Spleen (tissue), 11 donors: ENCODE results near the gene MAMDC4. TPM values are rescaled to one million over a fixed set of nuclear protein-coding genes. Genes with fewer than 3 reads are reported as not detected.

Source experiments
- DNase-seq: peaks from one replicate; pipeline ENCODE4 v3.0.0-alpha.2; 2020
- H3K27ac ChIP-seq, 8 donors: fragments of 200-600 bp; sonication (generic) in 7 of 8; 1 replicate in 4 of 8; 2 replicates in 4 of 8; pipeline versions ENCODE4 v1.5.0 to v1.8.0; 2016 to 2021; ENCODE audit warnings: inconsistent platforms in 4 of 8, mild to moderate bottlenecking in 4 of 8, moderate library complexity in 1 of 8
- H3K27me3 ChIP-seq, 7 donors: fragments of 200-600 bp; sonication (generic) in 6 of 7; replicated peaks in 1 of 7; 1 replicate in 4 of 7; 2 replicates in 3 of 7; pipeline versions ENCODE4 v1.5.0 to v1.8.0; 2016 to 2021; ENCODE audit warnings: inconsistent platforms in 3 of 7, mild to moderate bottlenecking in 1 of 7
- H3K36me3 ChIP-seq, 6 donors: fragments of 200-600 bp; sonication (generic) in 5 of 6; 1 replicate in 4 of 6; 2 replicates in 2 of 6; pipeline versions ENCODE4 v1.5.0 to v1.8.0; 2016 to 2021; ENCODE audit warnings: inconsistent platforms in 2 of 6
- H3K4me1 ChIP-seq, 6 donors: fragments of 200-600 bp; sonication (generic) in 5 of 6; 1 replicate in 3 of 6; 2 replicates in 3 of 6; pipeline versions ENCODE4 v1.5.0 to v1.8.0; 2016 to 2021; ENCODE audit warnings: inconsistent platforms in 3 of 6
- H3K4me3 ChIP-seq, 8 donors: fragments of 200-600 bp; sonication (generic) in 7 of 8; 1 replicate in 4 of 8; 2 replicates in 4 of 8; pipeline versions ENCODE4 v1.5.0 to v1.8.0; 2016 to 2021; ENCODE audit warnings: inconsistent platforms in 4 of 8, mild to moderate bottlenecking in 4 of 8, moderate library complexity in 2 of 8
- H3K9me3 ChIP-seq, 8 donors: fragments of 200-600 bp; sonication (generic) in 7 of 8; 1 replicate in 4 of 8; 2 replicates in 4 of 8; pipeline versions ENCODE4 v1.5.0 to v1.8.0; 2016 to 2021; ENCODE audit warnings: inconsistent platforms in 4 of 8
- CTCF ChIP-seq, 11 experiments: fragments of 200-600 bp in 7 of 11; fragments of 450-650 bp in 4 of 11; sonication (generic) in 4 of 11; IDR thresholded peaks in 8 of 11; conservative IDR thresholded peaks in 3 of 11; 1 replicate in 7 of 11; 2 replicates in 4 of 11; pipeline versions ENCODE4 v1.4.0 to v1.8.0; 2016 to 2021; ENCODE audit warnings: antibody characterized with exemption in 11 of 11, inconsistent platforms in 4 of 11, mild to moderate bottlenecking in 1 of 11
- POLR2A ChIP-seq, 3 donors: fragments of 450-650 bp; IDR thresholded peaks; one replicate each; pipeline ENCODE4 v1.5.1; 2017; ENCODE audit warnings: antibody characterized with exemption in 3 of 3, mild to moderate bottlenecking in 1 of 3
- POLR2AphosphoS5 ChIP-seq, 3 donors: sonication (generic); formaldehyde crosslinking; IDR thresholded peaks; one replicate each; pipeline ENCODE4 v1.5.1; 2017; ENCODE audit warnings: antibody characterized with exemption in 3 of 3
- WGBS, 5 donors: extraction: QIAGEN DNeasy Blood & Tissue Kit in 3 of 5; methylation state at CpG; one replicate each; pipeline versions ENCODE4 v1.1.5 to v1.1.7; 2013 to 2018; 5-methylcytosine and 5-hydroxymethylcytosine counted together
- intact Hi-C: fragments of 100-400 bp; cut with DNase I; formaldehyde crosslinking; loops from one replicate; pipeline ENCODE4 v1.15.0; 2023; ENCODE audit warnings: low total_unique reads
- polyA plus RNA-seq, 3 donors: library from polyadenylated mRNA; stranded (reverse); fragments of 200-250 nt; gene quantifications; one replicate each; pipeline ENCODE4 v1.2.1, GENCODE V29; 2013
- total RNA-seq, 7 donors: library from RNA; depleted of rRNA in 3 of 7; stranded (reverse); fragments of >200 nt in 3 of 7; fragmentation: NEBNext Ultra II Directional in 4 of 7; extraction: Animal tissue kit (Norgen Biotek cat#: 25700) in 4 of 7; gene quantifications; one replicate each; pipeline versions ENCODE4 v1.1.0 to v1.2.1, GENCODE V29; 2016 to 2021
- donor health status: healthy with polysubstance abuse.
- donor health status: DM: no; HTN: no; CAD: no; lungs with moderate emphysema.
- donor health status: DM: no; HTN: no; CAD: no.
- donor health status: Bipolar disorder and iron deficiency.
- donor health status: healthy.
- donor health status: DM: no; HTN: no; CAD: no.
- donor health status: DM: yes; HTN: yes; CAD: no.

MAMDC4 gene
- total and polyA plus RNA-seq, 10 donors, result 4.9 to 32.0 (median 12.0) TPM

- Histone ChIP-seq H3K27me3 (no peaks in the 10 kb centered on the region), H3K9me3 (no peaks in the 10 kb centered on the region), H3K27ac (no peak overlapping the region), H3K4me3 (no peak overlapping the region), H3K4me1 (peaks cover 0 to 24% (median 15%) of the 10 kb centered on the region in 6 donors), H3K36me3 (peaks cover 0 to 67% (median 58%) of the 10 kb centered on the region in 6 donors)
- TF ChIP-seq CTCF (IDR thresholded peaks at IDR 0.05 in 8 of 11, conservative IDR thresholded peaks at IDR 0.05 in 3 of 11) (no peak), POLR2AphosphoS5 (IDR thresholded peaks at IDR 0.05) (no peak)
- intact Hi-C loops, result no loop called here
- no peak for DNase-seq
- 89 to 97% (median 91%) methylated on average over 18 to 21 of the region's 21 CpGs for WGBS, 5 donors
Observed at GRCh38 chr9:136824496-136825225, 27.5 kb upstream of the MAMDC4 start.

- H3K9me3 ChIP-seq, result no peaks in the 10 kb centered on the region
- TF ChIP-seq CTCF (IDR thresholded peaks at IDR 0.05 in 8 of 11, conservative IDR thresholded peaks at IDR 0.05 in 3 of 11) (no peak), POLR2A (IDR thresholded peaks at IDR 0.05) (no peak), POLR2AphosphoS5 (IDR thresholded peaks at IDR 0.05) (peak in 1 of 3 donors; percentile 25)
- H3K4me3 ChIP-seq, result no peak overlapping the region
- WGBS, 5 donors, result 92 to 94% (median 94%) methylated on average over 39 to 44 of the region's 44 CpGs
- no peak overlapping the region for H3K27ac ChIP-seq
- peaks cover 0 to 76% (median 67%) of the 10 kb centered on the region in 6 donors for H3K36me3 ChIP-seq
- no peak for DNase-seq
- peaks cover 0 to 21% (median 13%) of the 10 kb centered on the region in 6 donors for H3K4me1 ChIP-seq
- no peaks in the 10 kb centered on the region for H3K27me3 ChIP-seq
- intact Hi-C loops, result no loop called here
Observed at GRCh38 chr9:136825295-136826187, 26.6 kb upstream of the MAMDC4 start.

- Histone ChIP-seq H3K27ac (no peak overlapping the region), H3K4me3 (no peak overlapping the region), H3K4me1 (peaks cover 0 to 20% (median 8%) of the 10 kb centered on the region in 6 donors), H3K36me3 (peaks cover 0 to 82% (median 72%) of the 10 kb centered on the region in 6 donors), H3K27me3 (no peaks in the 10 kb centered on the region), H3K9me3 (no peaks in the 10 kb centered on the region)
- TF ChIP-seq POLR2AphosphoS5 (IDR thresholded peaks at IDR 0.05), result peak in 1 of 3 donors; percentile 25
- no peak for TF ChIP-seq POLR2A (IDR thresholded peaks at IDR 0.05)
- DNase-seq, result no peak
- 87 to 97% (median 92%) methylated on average over 10 to 17 of the region's 17 CpGs; no CpG with 5 or more reads in 1 of the 5 donors for WGBS, 5 donors
- intact Hi-C loops, result no loop called here
Observed at GRCh38 chr9:136826188-136826541, 26.0 kb upstream of the MAMDC4 start.

- peak; percentile 62 for DNase-seq
- TF ChIP-seq POLR2AphosphoS5 (IDR thresholded peaks at IDR 0.05) (no peak), CTCF (IDR thresholded peaks at IDR 0.05 in 8 of 11, conservative IDR thresholded peaks at IDR 0.05 in 3 of 11) (no peak), POLR2A (IDR thresholded peaks at IDR 0.05) (no peak)
- intact Hi-C loops, result no loop called here
- Histone ChIP-seq H3K4me1 (peaks cover 0 to 13% (median 3%) of the 10 kb centered on the region in 6 donors), H3K9me3 (no peaks in the 10 kb centered on the region), H3K36me3 (peaks cover 0 to 90% (median 79%) of the 10 kb centered on the region in 6 donors), H3K4me3 (no peak overlapping the region), H3K27me3 (no peaks in the 10 kb centered on the region), H3K27ac (no peak overlapping the region)
- WGBS, 5 donors, result 84 to 93% (median 88%) methylated on average over 8 to 24 of the region's 24 CpGs
Observed at GRCh38 chr9:136826703-136827582, 25.2 kb upstream of the MAMDC4 start.
